OCI-M2 (cell line): Measurements from ENCODE around the gene ACKR1.
A peak's percentile ranks its signal among the peaks of the same experiment; 100 is the strongest.

Experiments used
- DNase-seq: peaks from one replicate; lab custom pipeline; 2025; ENCODE audit not compliant: unreplicated experiment; lab: John Stamatoyannopoulos, UW

ACKR1 gene

GRCh38 chr1:159187033-159187432 lies 17.6 kb upstream of the ACKR1 start:
- DNase-seq = no peak

- no peak for DNase-seq
Measured at GRCh38 chr1:159187647-159188374, 16.9 kb upstream of the ACKR1 start.

- DNase-seq = no peak
Measured at GRCh38 chr1:159188375-159188788, 16.3 kb upstream of the ACKR1 start.

- no peak for DNase-seq
Measured at GRCh38 chr1:159190441-159190840, 14.2 kb upstream of the ACKR1 start.

GRCh38 chr1:159196543-159196942 lies 8.1 kb upstream of the ACKR1 start:
- DNase-seq = no peak

- no peak for DNase-seq
Measured at GRCh38 chr1:159197561-159198557, 6.8 kb upstream of the ACKR1 start.

- no peak for DNase-seq
Measured at GRCh38 chr1:159199901-159200300, 4.8 kb upstream of the ACKR1 start.

GRCh38 chr1:159200769-159201168 lies 3.9 kb upstream of the ACKR1 start:
- DNase-seq = no peak

GRCh38 chr1:159201642-159202041 lies 3.0 kb upstream of the ACKR1 start:
- DNase-seq = no peak

- DNase-seq = no peak
Measured at GRCh38 chr1:159203610-159204009, 1.1 kb upstream of the ACKR1 start.

GRCh38 chr1:159205225-159205624 lies 550 bp downstream of the ACKR1 start:
- no peak for DNase-seq

GRCh38 chr1:159206110-159206509 lies 1.4 kb downstream of the ACKR1 start:
- no peak for DNase-seq

- no peak for DNase-seq
Measured at GRCh38 chr1:159207080-159207479, 2.4 kb downstream of the ACKR1 start.

GRCh38 chr1:159207774-159208173 lies 3.1 kb downstream of the ACKR1 start:
- no peak for DNase-seq

GRCh38 chr1:159208175-159208825 lies 3.6 kb downstream of the ACKR1 start:
- DNase-seq = no peak

- DNase-seq = no peak
Measured at GRCh38 chr1:159209061-159209460, 4.4 kb downstream of the ACKR1 start.

GRCh38 chr1:159211331-159212136 lies 6.9 kb downstream of the ACKR1 start:
- DNase-seq = no peak

GRCh38 chr1:159212596-159212995 lies 7.9 kb downstream of the ACKR1 start:
- DNase-seq = no peak

- DNase-seq = peak; percentile 33
Measured at GRCh38 chr1:159214149-159214760, 9.6 kb downstream of the ACKR1 start.
